Measurements from ENCODE around the gene EML6. TPM values are rescaled to one million over a fixed set of nuclear protein-coding genes. Genes with fewer than 3 reads are reported as not detected.

EML6 gene
- total RNA-seq, 4 donors from 2014 or later: 0.62 to 1.5 (median 1.1) TPM

GRCh38 chr2:54915101-54915500 is 191.6 kb downstream of the EML6 start:
- ATAC-seq: no peak
- WGBS, 2 donors (ENCODE audit: low coverage in 1 of 2): 100% methylated on average over 1 to 2 of the region's 4 CpGs
- TF ChIP-seq EP300 (IDR thresholded peaks at IDR 0.05) (no peak), CTCF (IDR thresholded peaks at IDR 0.05) (no peak), POLR2A (IDR thresholded peaks at IDR 0.05) (no peak), POLR2AphosphoS5 (IDR thresholded peaks at IDR 0.05) (no peak)
- H3K27me3 ChIP-seq: no peaks in the 10 kb centered on the region
- no peaks in the 10 kb centered on the region for H3K4me1 ChIP-seq
- H3K9me3 ChIP-seq: no peaks in the 10 kb centered on the region
- H3K36me3 ChIP-seq: no peaks in the 10 kb centered on the region
- no peak overlapping the region for H3K27ac ChIP-seq
- H3K4me3 ChIP-seq: no peak overlapping the region

- Histone ChIP-seq H3K9me3 (no peaks in the 10 kb centered on the region), H3K4me3 (no peak overlapping the region), H3K4me1 (no peaks in the 10 kb centered on the region), H3K27me3 (no peaks in the 10 kb centered on the region), H3K36me3 (no peaks in the 10 kb centered on the region), H3K27ac (no peak overlapping the region)
- WGBS, 2 donors (ENCODE audit: low coverage in 1 of 2): 85 to 91% methylated on average over 8 of the region's 8 CpGs
- no peak for ATAC-seq
- TF ChIP-seq EP300 (IDR thresholded peaks at IDR 0.05) (no peak), CTCF (IDR thresholded peaks at IDR 0.05) (no peak), POLR2A (IDR thresholded peaks at IDR 0.05) (no peak), POLR2AphosphoS5 (IDR thresholded peaks at IDR 0.05) (no peak)
Observed at GRCh38 chr2:54916637-54917036, 193.2 kb downstream of the EML6 start.

GRCh38 chr2:54918647-54919280 is 195.3 kb downstream of the EML6 start:
- no peaks in the 10 kb centered on the region for H3K36me3 ChIP-seq
- no peaks in the 10 kb centered on the region for H3K27me3 ChIP-seq
- no peak overlapping the region for H3K27ac ChIP-seq
- TF ChIP-seq POLR2A (IDR thresholded peaks at IDR 0.05): no peak
- no peak for TF ChIP-seq EP300 (IDR thresholded peaks at IDR 0.05)
- no peak for TF ChIP-seq POLR2AphosphoS5 (IDR thresholded peaks at IDR 0.05)
- TF ChIP-seq CTCF (IDR thresholded peaks at IDR 0.05): no peak
- H3K9me3 ChIP-seq: no peaks in the 10 kb centered on the region
- 70 to 86% methylated on average over 5 to 7 of the region's 7 CpGs for WGBS, 2 donors (ENCODE audit: low coverage in 1 of 2)
- no peak overlapping the region for H3K4me3 ChIP-seq
- ATAC-seq: no peak
- no peaks in the 10 kb centered on the region for H3K4me1 ChIP-seq

- H3K36me3 ChIP-seq: no peaks in the 10 kb centered on the region
- no peak for ATAC-seq
- WGBS, 2 donors (ENCODE audit: low coverage in 1 of 2): 94 to 100% methylated on average over 1 of the region's 1 CpG
- H3K4me1 ChIP-seq: no peaks in the 10 kb centered on the region
- TF ChIP-seq POLR2AphosphoS5 (IDR thresholded peaks at IDR 0.05) (no peak), POLR2A (IDR thresholded peaks at IDR 0.05) (no peak), EP300 (IDR thresholded peaks at IDR 0.05) (no peak), CTCF (IDR thresholded peaks at IDR 0.05) (no peak)
- H3K27ac ChIP-seq: no peak overlapping the region
- no peak overlapping the region for H3K4me3 ChIP-seq
- H3K9me3 ChIP-seq: no peaks in the 10 kb centered on the region
- H3K27me3 ChIP-seq: no peaks in the 10 kb centered on the region
Observed at GRCh38 chr2:54920660-54921059, 197.2 kb downstream of the EML6 start.

GRCh38 chr2:54924121-54924520 is 200.7 kb downstream of the EML6 start:
- Histone ChIP-seq H3K27ac (no peak overlapping the region), H3K9me3 (no peaks in the 10 kb centered on the region), H3K36me3 (no peaks in the 10 kb centered on the region), H3K4me3 (no peak overlapping the region), H3K27me3 (no peaks in the 10 kb centered on the region), H3K4me1 (no peaks in the 10 kb centered on the region)
- ATAC-seq: no peak
- WGBS, 2 donors (ENCODE audit: low coverage in 1 of 2): 79 to 86% methylated on average over 1 of the region's 1 CpG
- TF ChIP-seq EP300 (IDR thresholded peaks at IDR 0.05): no peak
- no peak for TF ChIP-seq POLR2A (IDR thresholded peaks at IDR 0.05)
- TF ChIP-seq CTCF (IDR thresholded peaks at IDR 0.05): no peak
- no peak for TF ChIP-seq POLR2AphosphoS5 (IDR thresholded peaks at IDR 0.05)

Measured in gastroesophageal sphincter (tissue), 4 donors.